ENCODE results near the gene LRRC59.
"Not testable (repeated sequence)": the region's sequence is repeated elsewhere in the genome, so short reads cannot be mapped to it uniquely, and the experiment has no call there.

The LRRC59 gene

DNA sequence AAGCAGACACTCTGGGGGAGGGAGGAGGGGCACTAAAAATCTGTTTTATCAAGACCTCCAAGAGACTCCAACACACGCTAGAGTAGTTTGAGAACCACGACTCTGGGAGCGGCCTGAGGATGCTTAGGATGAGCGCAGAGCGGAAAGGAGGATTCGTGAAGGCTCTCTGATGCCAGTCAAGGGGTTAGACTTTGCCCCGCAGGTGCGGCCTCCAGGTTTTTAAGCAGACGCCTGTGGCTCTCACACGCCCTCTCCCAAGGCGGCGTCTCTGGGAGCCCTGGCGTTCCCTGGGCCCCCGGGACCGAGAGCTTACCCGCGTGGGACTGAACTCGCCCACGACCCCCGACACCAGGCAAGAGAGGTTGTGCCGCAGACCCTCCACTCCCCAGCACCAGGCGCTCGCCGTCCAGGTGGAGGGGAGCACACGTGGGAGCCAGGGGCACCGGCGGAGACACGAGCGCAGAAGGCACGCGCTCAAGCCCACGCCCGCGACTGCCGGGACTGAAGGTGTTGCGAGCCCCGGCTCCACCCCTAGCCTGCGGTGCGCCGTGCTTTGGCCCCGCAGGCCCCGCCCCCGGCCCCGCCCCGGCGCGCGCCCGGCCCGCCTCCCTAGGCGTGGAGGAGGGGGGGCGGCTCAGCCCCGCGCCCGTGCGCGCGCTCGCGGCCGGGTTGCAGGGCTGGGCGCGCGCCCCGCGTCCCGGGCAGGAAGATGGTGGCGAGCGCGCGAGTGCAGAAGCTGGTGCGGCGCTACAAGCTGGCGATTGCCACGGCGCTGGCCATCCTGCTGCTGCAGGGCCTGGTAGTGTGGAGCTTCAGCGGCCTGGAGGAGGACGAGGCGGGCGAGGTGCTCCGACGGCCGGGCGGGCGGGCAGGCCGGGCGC lies 51.7 kb downstream of the LRRC59 start, which contains the start of gene XYLT2:
Gene XYLT2, plus strand, starts transcription at position 695 of the 881 bp plus-strand sequence. Its CDS starts 15 bp downstream, at position 710.
- DNase-seq, result peak; percentile 82

- no peak for DNase-seq
These were observed 52.5 kb downstream of the LRRC59 start for GRCh38 chr17:50344731-50345365.

DNA sequence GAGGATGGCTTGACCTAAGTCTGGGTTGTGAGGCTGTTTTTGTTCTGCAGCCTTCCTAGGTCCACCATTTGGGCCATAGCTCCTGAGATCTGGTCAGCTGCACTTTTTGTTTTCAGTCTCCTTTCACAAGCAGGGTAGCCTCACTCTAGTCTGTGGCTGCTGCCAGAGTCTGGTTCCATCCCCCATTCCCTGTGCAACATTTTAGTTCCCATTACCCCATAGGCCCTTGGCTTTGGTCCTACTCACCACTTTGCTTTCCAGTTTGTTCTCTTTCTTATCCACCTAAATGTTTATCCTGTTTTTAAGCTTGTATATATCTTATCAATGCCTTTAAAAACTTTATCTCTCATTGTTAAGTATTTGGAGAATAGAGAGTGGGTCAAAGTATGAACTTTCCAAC lies 57.9 kb downstream of the LRRC59 start:
- no peak for DNase-seq

GRCh38 chr17:50338645-50339044 lies 58.7 kb downstream of the LRRC59 start:
- DNase-seq, result no peak

GRCh38 chr17:50337956-50338355 lies 59.4 kb downstream of the LRRC59 start:
- DNase-seq, result no peak

DNA sequence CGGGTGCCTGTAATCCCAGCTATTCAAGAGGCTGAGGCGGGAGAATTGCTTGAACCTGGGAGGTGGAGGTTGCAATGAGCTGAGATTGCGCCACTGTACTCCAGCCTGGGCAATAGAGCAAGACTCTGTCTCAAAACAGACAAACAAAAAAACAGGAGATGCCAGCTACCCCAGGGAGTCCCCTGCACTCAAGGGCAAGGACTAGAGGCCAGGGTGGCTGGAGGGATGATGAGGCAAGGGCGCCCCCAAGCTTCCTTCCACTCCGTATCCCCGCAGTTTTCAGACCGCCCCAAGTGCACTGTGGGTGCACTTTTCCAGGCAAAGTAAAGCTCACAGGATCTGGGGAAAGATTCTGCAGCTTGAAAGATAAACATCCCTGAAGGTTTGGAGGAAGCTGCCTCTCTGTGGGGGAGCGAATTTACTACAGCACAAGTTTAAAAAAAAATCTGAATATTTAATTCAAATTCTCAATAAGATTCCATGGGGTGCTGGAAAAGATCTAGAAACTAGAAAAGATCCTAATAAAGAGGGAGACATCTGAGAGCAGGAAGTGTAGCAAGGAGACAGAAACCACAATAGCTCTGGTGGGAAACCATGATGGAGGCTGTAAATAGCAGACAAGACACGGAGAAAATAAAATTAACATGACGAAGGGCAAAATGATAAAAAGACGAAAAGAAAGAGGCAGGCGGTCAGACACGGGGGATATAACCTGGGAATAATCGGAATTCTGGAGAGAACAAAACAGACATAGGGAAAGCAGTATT lies 63.8 kb downstream of the LRRC59 start:
- DNase-seq, result not testable (repeated sequence)

- DNase-seq, result no peak
These were observed 65.1 kb downstream of the LRRC59 start for GRCh38 chr17:50332196-50332595.

Measured in amniotic stem cell (primary cell).